Progenitor cell of endocrine pancreas (in vitro differentiated cells): ENCODE results near the gene PPP1R12A. TPM values are rescaled to one million over a fixed set of nuclear protein-coding genes. Genes with fewer than 3 reads are reported as not detected.

Experiments used
- DNase-seq: peaks from one replicate; pipeline ENCODE4 v3.0.0; 2021; ENCODE audit warnings: low spot score; ENCODE audit not compliant: unreplicated experiment
- H3K27ac Mint-ChIP-seq: 2 replicates; pipeline ENCODE4 v1.8.0; 2021; ENCODE audit warnings: mild to moderate bottlenecking, moderate library complexity, mixed read lengths
- H3K27me3 Mint-ChIP-seq: 2 replicates; pipeline ENCODE4 v1.8.0; 2021; ENCODE audit warnings: mixed read lengths
- H3K36me3 Mint-ChIP-seq: 2 replicates; pipeline ENCODE4 v1.8.0; 2022; ENCODE audit warnings: mixed read lengths; ENCODE audit not compliant: insufficient read depth
- H3K4me1 Mint-ChIP-seq: 2 replicates; pipeline ENCODE4 v1.8.0; 2021; ENCODE audit warnings: low read depth, mixed read lengths
- H3K4me3 Mint-ChIP-seq: 2 replicates; pipeline ENCODE4 v1.8.0; 2021; ENCODE audit warnings: low read depth, mild to moderate bottlenecking, moderate library complexity, mixed read lengths
- H3K9me3 Mint-ChIP-seq: 2 replicates; pipeline ENCODE4 v1.8.0; 2021; ENCODE audit warnings: low read depth, mixed read lengths
- CTCF ChIP-seq: fragments of 200-600 bp; sonication (generic); IDR thresholded peaks from one replicate; pipeline ENCODE4 v1.5.0; 2021; ENCODE audit warnings: antibody characterized with exemption, mild to moderate bottlenecking; ENCODE audit not compliant: unreplicated experiment
- total RNA-seq: library from RNA; stranded (reverse); gene quantifications from 2 replicates; pipeline ENCODE4 v1.2.1, GENCODE V29; 2021

PPP1R12A gene
- total RNA-seq, 1 donor from 2014 or later: 73.2 TPM

GRCh38 chr12:79919762-79920161, 15.1 kb downstream of the PPP1R12A start:
- no peak overlapping the region for H3K4me3 Mint-ChIP-seq
- H3K4me1 Mint-ChIP-seq: peaks cover 17% of the 10 kb centered on the region
- no peak for DNase-seq
- TF ChIP-seq CTCF: no peak
- peaks cover 2% of the 10 kb centered on the region for H3K9me3 Mint-ChIP-seq
- no peaks in the 10 kb centered on the region for H3K36me3 Mint-ChIP-seq
- H3K27me3 Mint-ChIP-seq: no peaks in the 10 kb centered on the region
- no peak overlapping the region for H3K27ac Mint-ChIP-seq

- Mint-ChIP-seq H3K4me1 (peaks cover 21% of the 10 kb centered on the region), H3K27ac (no peak overlapping the region), H3K27me3 (no peaks in the 10 kb centered on the region), H3K9me3 (peaks cover 2% of the 10 kb centered on the region), H3K4me3 (no peak overlapping the region), H3K36me3 (no peaks in the 10 kb centered on the region)
- TF ChIP-seq CTCF: no peak
- DNase-seq: no peak
Observed at GRCh38 chr12:79916826-79917225, 18.1 kb downstream of the PPP1R12A start.

GRCh38 chr12:79911889-79912656, 22.8 kb downstream of the PPP1R12A start:
- no peak for DNase-seq
- Mint-ChIP-seq H3K4me1 (peaks cover 16% of the 10 kb centered on the region), H3K36me3 (no peaks in the 10 kb centered on the region), H3K27me3 (no peaks in the 10 kb centered on the region), H3K4me3 (no peak overlapping the region), H3K9me3 (no peaks in the 10 kb centered on the region), H3K27ac (peak overlapping the region; percentile 11)
- no peak for TF ChIP-seq CTCF

- Mint-ChIP-seq H3K9me3 (no peaks in the 10 kb centered on the region), H3K4me1 (peaks cover 6% of the 10 kb centered on the region), H3K36me3 (no peaks in the 10 kb centered on the region), H3K27me3 (no peaks in the 10 kb centered on the region), H3K27ac (no peak overlapping the region), H3K4me3 (no peak overlapping the region)
- no peak for TF ChIP-seq CTCF
- no peak for DNase-seq
Observed at GRCh38 chr12:79908366-79908765, 26.5 kb downstream of the PPP1R12A start.

- peaks cover 3% of the 10 kb centered on the region for H3K9me3 Mint-ChIP-seq
- no peak for TF ChIP-seq CTCF
- H3K27ac Mint-ChIP-seq: no peak overlapping the region
- peaks cover 20% of the 10 kb centered on the region for H3K4me1 Mint-ChIP-seq
- no peak overlapping the region for H3K4me3 Mint-ChIP-seq
- no peaks in the 10 kb centered on the region for H3K27me3 Mint-ChIP-seq
- no peak for DNase-seq
- peaks cover 2% of the 10 kb centered on the region for H3K36me3 Mint-ChIP-seq
Observed at GRCh38 chr12:79901506-79901905, 33.4 kb downstream of the PPP1R12A start.
